ENCODE measurements around the gene KRTAP4-1. TPM values are rescaled to one million over a fixed set of nuclear protein-coding genes. Genes with fewer than 3 reads are reported as not detected.
"Not testable (repeated sequence)": the region's sequence is repeated elsewhere in the genome, so short reads cannot be mapped to it uniquely, and the experiment has no call there.

KRTAP4-1 gene
- total RNA-seq, 4 donors from 2014 or later, result not detected

- intact Hi-C loops (cut with DNase I), result no loop called here
- 82 to 84% methylated on average over 1 of the region's 1 CpG for WGBS, 2 donors
- no peak for DNase-seq
Measured at GRCh38 chr17:41144846-41145245, 39.9 kb downstream of the KRTAP4-1 start.

GRCh38 chr17:41141361-41141760 is 43.4 kb downstream of the KRTAP4-1 start:
- intact Hi-C loops (cut with DNase I), result no loop called here
- H3K36me3 ChIP-seq, result no peaks in the 10 kb centered on the region
- H3K4me1 ChIP-seq, result no peaks in the 10 kb centered on the region
- H3K27me3 ChIP-seq, result peaks cover 0 to 9% (median 0%) of the 10 kb centered on the region in 4 donors
- no peak for DNase-seq
- TF ChIP-seq POLR2A (IDR thresholded peaks at IDR 0.05) (no peak), CTCF (IDR thresholded peaks at IDR 0.05) (no peak)
- H3K4me3 ChIP-seq, result no peak overlapping the region
- no peak overlapping the region for H3K27ac ChIP-seq
- peaks cover 0 to 27% (median 18%) of the 10 kb centered on the region in 3 donors for H3K9me3 ChIP-seq

More at GRCh38 chr17:41144846-41145245, 39.9 kb downstream of the KRTAP4-1 start:
- Histone ChIP-seq H3K4me1 (no peaks in the 10 kb centered on the region), H3K36me3 (no peaks in the 10 kb centered on the region), H3K9me3 (peaks cover 0 to 25% (median 18%) of the 10 kb centered on the region in 3 donors), H3K4me3 (no peak overlapping the region), H3K27ac (no peak overlapping the region), H3K27me3 (peaks cover 0 to 6% (median 0%) of the 10 kb centered on the region in 4 donors)
- TF ChIP-seq CTCF (IDR thresholded peaks at IDR 0.05), result no peak
- no peak for TF ChIP-seq POLR2A (IDR thresholded peaks at IDR 0.05)

DNA sequence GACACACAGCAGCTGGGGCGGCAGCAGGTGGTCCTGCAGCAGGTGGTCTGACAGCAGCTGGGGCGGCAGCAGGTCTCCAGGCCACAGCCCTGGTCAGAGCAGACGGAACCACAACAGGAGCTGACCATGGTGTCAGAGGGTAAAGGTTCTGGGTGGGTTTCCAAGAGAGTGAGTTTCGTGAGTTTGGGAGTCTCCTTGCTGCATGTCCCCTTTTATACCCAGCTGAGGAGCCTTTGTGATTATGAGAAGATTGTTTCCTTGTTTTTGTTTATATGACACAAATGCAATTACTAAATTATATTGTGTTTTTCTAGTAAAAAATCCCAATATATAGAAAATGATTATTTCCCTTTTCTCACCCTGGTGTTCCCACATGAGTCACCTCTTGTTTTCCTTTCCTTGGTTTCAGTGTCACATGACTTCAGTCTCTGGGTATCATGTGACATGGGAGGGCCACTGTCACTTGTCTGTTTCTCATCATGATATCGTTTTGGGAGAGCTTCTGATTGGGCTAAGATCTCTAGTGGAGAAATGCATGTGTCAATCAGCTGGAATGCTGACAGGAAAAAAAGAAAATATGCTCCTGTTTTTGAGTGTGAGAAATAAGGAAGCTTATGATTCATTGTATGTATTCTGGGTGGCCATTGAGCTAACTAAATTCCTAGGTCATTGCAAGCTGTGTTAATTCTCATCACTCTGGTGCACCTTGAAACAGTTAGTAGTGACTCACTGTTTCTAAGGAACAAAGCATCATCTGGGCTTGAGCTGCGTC is 44.2 kb downstream of the KRTAP4-1 start, which contains the start of gene KRTAP4-6:
Gene KRTAP4-6, minus strand, starts transcription at position 185 of the 772 bp plus-strand sequence. Its CDS starts 57 bp downstream, at position 128.
- 70 to 75% methylated on average over 6 of the region's 6 CpGs for WGBS, 2 donors
- H3K4me1 ChIP-seq, result no peaks in the 10 kb centered on the region
- H3K36me3 ChIP-seq, result no peaks in the 10 kb centered on the region
- H3K4me3 ChIP-seq, result no peak within 1 kb of the TSS
- intact Hi-C loops (cut with DNase I), result no loop called here
- DNase-seq, result no peak
- H3K9me3 ChIP-seq, result peaks cover 0 to 27% (median 18%) of the 10 kb centered on the region in 3 donors
- TF ChIP-seq CTCF (IDR thresholded peaks at IDR 0.05) (no peak), POLR2A (IDR thresholded peaks at IDR 0.05) (no peak)
- H3K27me3 ChIP-seq, result peaks cover 0 to 9% (median 0%) of the 10 kb centered on the region in 4 donors
- H3K27ac ChIP-seq, result no peak within 1 kb of the TSS

DNA sequence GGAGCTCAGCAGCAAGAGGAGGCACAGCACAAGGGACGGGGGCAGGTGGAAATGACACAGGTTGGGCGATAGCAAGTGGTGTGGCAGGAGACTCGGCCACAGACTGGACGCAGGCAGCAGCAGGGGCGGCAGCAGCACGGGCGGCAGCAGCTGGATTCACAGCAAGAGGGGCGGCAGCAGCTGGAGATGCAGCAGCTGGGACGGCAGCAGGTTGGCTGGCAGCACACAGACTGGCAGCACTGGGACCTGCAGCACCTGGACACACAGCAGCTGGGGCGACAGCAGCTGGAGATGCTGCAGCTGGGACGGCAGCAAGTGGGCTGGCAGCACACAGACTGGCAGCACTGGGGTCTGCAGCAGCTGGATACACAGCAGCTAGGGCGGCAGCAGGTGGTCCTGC is 44.8 kb downstream of the KRTAP4-1 start:
- H3K4me1 ChIP-seq; DNase-seq; intact Hi-C loops (cut with DNase I); H3K4me3 ChIP-seq; H3K27ac ChIP-seq; H3K36me3 ChIP-seq; H3K27me3 ChIP-seq: not testable (repeated sequence)
- 86 to 92% methylated on average over 2 to 8 of the region's 12 CpGs for WGBS, 2 donors
- peaks cover 0 to 27% (median 18%) of the 10 kb centered on the region in 3 donors for H3K9me3 ChIP-seq

Small RNA genes lying within 50 kb of the gene (small RNA-seq; reads per million reads assigned to genes)
- 0 reads per million in 4 donors for gene KRTAP4-17P

Other genes starting within 250 kb of the KRTAP4-1 start
- gene KRT23, start 247.3 kb downstream of the KRTAP4-1 start, total RNA-seq, result 10 to 100 TPM in 1 of 4 donors, 1 to 10 TPM in 2, under 1 TPM in 1; 0.38 to 19.6 (median 4.9) TPM
- not detected for gene KRT39, start 218.0 kb downstream of the KRTAP4-1 start, total RNA-seq
- gene KRT40, start 200.6 kb downstream of the KRTAP4-1 start, total RNA-seq, result under 1 TPM in 1 of 4 donors, not detected in 3; 0.19 TPM
- not detected for gene KRTAP3-3, start 190.7 kb downstream of the KRTAP4-1 start, total RNA-seq
- under 1 TPM in 1 of 4 donors, not detected in 3; 0.57 TPM for gene KRTAP3-2, start 185.0 kb downstream of the KRTAP4-1 start, total RNA-seq
- not detected for gene KRTAP3-1, start 175.8 kb downstream of the KRTAP4-1 start, total RNA-seq
- not detected for gene KRTAP1-5, start 157.7 kb downstream of the KRTAP4-1 start, total RNA-seq
- gene KRTAP1-4, start 154.7 kb downstream of the KRTAP4-1 start, total RNA-seq, result not detected
- not detected for gene KRTAP1-3, start 150.0 kb downstream of the KRTAP4-1 start, total RNA-seq
- not detected for gene KRTAP1-1, start 143.5 kb downstream of the KRTAP4-1 start, total RNA-seq
- gene KRTAP2-1, start 137.6 kb downstream of the KRTAP4-1 start, total RNA-seq, result not detected
- not detected for gene KRTAP2-2, start 129.7 kb downstream of the KRTAP4-1 start, total RNA-seq
- gene KRTAP2-3, start 124.8 kb downstream of the KRTAP4-1 start, total RNA-seq, result not detected
- gene KRTAP2-4, start 119.0 kb downstream of the KRTAP4-1 start, total RNA-seq, result not detected
- gene KRTAP4-7, start 100.8 kb downstream of the KRTAP4-1 start, total RNA-seq, result not detected
- not detected for gene KRTAP4-8, start 86.8 kb downstream of the KRTAP4-1 start, total RNA-seq
- gene KRTAP4-16, start 82.7 kb downstream of the KRTAP4-1 start, total RNA-seq, result not detected
- gene KRTAP4-9, start 79.5 kb downstream of the KRTAP4-1 start, total RNA-seq, result not detected
- gene KRTAP4-11, start 66.5 kb downstream of the KRTAP4-1 start, total RNA-seq, result under 1 TPM in 1 of 4 donors, not detected in 3; 0.22 TPM
- gene KRTAP4-12, start 60.7 kb downstream of the KRTAP4-1 start, total RNA-seq, result not detected
- gene KRTAP4-6, start 44.4 kb downstream of the KRTAP4-1 start, total RNA-seq, result not detected
- gene KRTAP4-5, start 35.1 kb downstream of the KRTAP4-1 start, total RNA-seq, result not detected
- not detected for gene KRTAP4-4, start 24.2 kb downstream of the KRTAP4-1 start, total RNA-seq
- not detected for gene KRTAP4-3, start 16.7 kb downstream of the KRTAP4-1 start, total RNA-seq
- gene KRTAP4-2, start 6.7 kb downstream of the KRTAP4-1 start, total RNA-seq, result not detected
- not detected for gene KRTAP9-1, start 5.0 kb upstream of the KRTAP4-1 start, total RNA-seq
- not detected for gene KRTAP9-2, start 41.7 kb upstream of the KRTAP4-1 start, total RNA-seq
- not detected for gene KRTAP9-3, start 47.5 kb upstream of the KRTAP4-1 start, total RNA-seq
- not detected for gene KRTAP9-8, start 53.1 kb upstream of the KRTAP4-1 start, total RNA-seq
- not detected for gene KRTAP9-4, start 64.8 kb upstream of the KRTAP4-1 start, total RNA-seq
- gene KRTAP9-9, start 70.5 kb upstream of the KRTAP4-1 start, total RNA-seq, result not detected
- gene KRTAP9-6, start 80.5 kb upstream of the KRTAP4-1 start, total RNA-seq, result not detected
- gene KRTAP9-7, start 90.8 kb upstream of the KRTAP4-1 start, total RNA-seq, result not detected
- not detected for gene KRTAP29-1, start 117.9 kb upstream of the KRTAP4-1 start, total RNA-seq
- not detected for gene KRTAP16-1, start 124.4 kb upstream of the KRTAP4-1 start, total RNA-seq
- gene KRTAP17-1, start 130.8 kb upstream of the KRTAP4-1 start, total RNA-seq, result not detected
- 1 to 10 TPM in 2 of 4 donors, under 1 TPM in 1, not detected in 1; 0.21 to 2.7 (median 1.9) TPM for gene KRT33A, start 165.9 kb upstream of the KRTAP4-1 start, total RNA-seq
- under 1 TPM in 2 of 4 donors, not detected in 2; 0.32 to 0.57 TPM for gene KRT33B, start 184.9 kb upstream of the KRTAP4-1 start, total RNA-seq
- 1 to 10 TPM in 1 of 4 donors, under 1 TPM in 3; 0.40 to 1.1 (median 0.64) TPM for gene KRT34, start 197.4 kb upstream of the KRTAP4-1 start, total RNA-seq
- 1 to 10 TPM in 2 of 4 donors, under 1 TPM in 1, not detected in 1; 0.79 to 2.5 (median 1.5) TPM for gene KRT31, start 212.7 kb upstream of the KRTAP4-1 start, total RNA-seq
- gene KRT37, start 239.7 kb upstream of the KRTAP4-1 start, total RNA-seq, result not detected

Measured in esophagus squamous epithelium (tissue), 5 donors.